GM12878 (cell line): ENCODE measurements around the gene PRM2. TPM values are rescaled to one million over a fixed set of nuclear protein-coding genes. Genes with fewer than 3 reads are reported as not detected.

ENCODE experiments used
- BCLAF1 ChIP-seq: fragments of 450-650 bp; IDR thresholded peaks from 2 replicates; pipeline ENCODE4 v1.6.1; 2017; ENCODE audit warnings: antibody characterized with exemption, mild to moderate bottlenecking, moderate library complexity
- E4F1 ChIP-seq: fragments of 450-650 bp; IDR thresholded peaks from 2 replicates; pipeline ENCODE4 v1.6.1; 2018; ENCODE audit warnings: borderline replicate concordance, mild to moderate bottlenecking; ENCODE audit not compliant: partially characterized antibody
- ELK1 ChIP-seq: IDR thresholded peaks from 2 replicates; pipeline ENCODE4 v1.6.1; 2012; ENCODE audit warnings: low read depth, low read length, improper control_type of control experiment
- ESRRA ChIP-seq: IDR thresholded peaks from 2 replicates; pipeline ENCODE4 v1.6.1; 2012; ENCODE audit warnings: mild to moderate bottlenecking, low read length, improper control_type of control experiment
- HDAC6 ChIP-seq: fragments of 200-600 bp; sonication (generic); IDR thresholded peaks from one replicate; pipeline ENCODE4 v1.8.0; 2017; ENCODE audit warnings: antibody characterized with exemption; ENCODE audit not compliant: unreplicated experiment
- POLR2AphosphoS2 ChIP-seq: IDR thresholded peaks from 2 replicates; pipeline ENCODE4 v1.6.1; 2011; ENCODE audit warnings: low read depth, mild to moderate bottlenecking, low read length, improper control_type of control experiment, moderate library complexity
- RAD21 ChIP-seq: IDR thresholded peaks from 2 replicates; pipeline ENCODE4 v1.6.1; 2011; ENCODE audit warnings: mild to moderate bottlenecking, low read depth, low read length, moderate library complexity; ENCODE audit not compliant: insufficient read depth
- polyA plus RNA-seq, 11 experiments: library from polyadenylated mRNA; depleted of rRNA in 4 of 11; unstranded in 6 of 11; stranded (reverse) in 5 of 11; fragments of >200 nt; fragmentation: Nextera tagmentation in 4 of 11; fragmentation: Illumina TruSeq in 1 of 11; extraction: Ambion mirVana in 4 of 11; extraction: Trizol in 1 of 11; gene quantifications; 1 replicate in 1 of 11; 2 replicates in 10 of 11; pipeline versions ENCODE4 v1.2.1 to v1.2.3, GENCODE V29; 2011 to 2016; ENCODE audit warnings: inconsistent platforms in 2 of 11, missing spikeins in 2 of 11, low read depth in 1 of 11
- total RNA-seq, 4 experiments: library from RNA; depleted of rRNA in 3 of 4; stranded (reverse); fragments of >200 nt in 3 of 4; fragmentation: Illumina TruSeq in 1 of 4; extraction: Trizol in 1 of 4; gene quantifications; 2 replicates each; pipeline versions ENCODE4 v1.2.1 to v1.2.3, GENCODE V29; 2013 to 2021

PRM2 gene
- total and polyA plus RNA-seq, 10 of the 15 experiments (the other 5 are each of a cell fraction or from before 2014, with no cell fraction given): not detected

GRCh38 chr16:11232852-11233726, 43.2 kb downstream of the PRM2 start (continued):
- TF ChIP-seq BCLAF1 (no peak), ESRRA (no peak), ELK1 (no peak), POLR2AphosphoS2 (no peak), E4F1 (no peak), HDAC6 (no peak), RAD21 (peak; percentile 27)
